WI38 (cell line): ENCODE data around the gene DDRGK1.
A peak's percentile ranks its signal among the peaks of the same experiment; 100 is the strongest.

Experiments used
- H3K4me3 ChIP-seq: 2 replicates; pipeline ENCODE4 v1.5.1; 2011; ENCODE audit warnings: low read depth, mild to moderate bottlenecking, control low read depth, low read length
- CTCF ChIP-seq: IDR thresholded peaks from 2 replicates; pipeline ENCODE4 v1.5.1; 2012; ENCODE audit warnings: low read depth, mild to moderate bottlenecking, control low read depth, low read length

The DDRGK1 gene

GRCh38 chr20:3204124-3204794 lies at the start of gene DDRGK1:
DDRGK1 (minus strand) TSS chr20:3204682; CDS start chr20:3204627, 55 bp downstream.
- H3K4me3 ChIP-seq = peak within 1 kb of the TSS; percentile 73
- no peak for TF ChIP-seq CTCF

- no peak overlapping the region for H3K4me3 ChIP-seq
Measured at GRCh38 chr20:3251806-3252205, 47.3 kb upstream of the DDRGK1 start.

GRCh38 chr20:3250091-3250504 lies 45.6 kb upstream of the DDRGK1 start:
- TF ChIP-seq CTCF = 0 out of 2 replicates have a peak, but pooled peaks have one; percentile 11
- no peak overlapping the region for H3K4me3 ChIP-seq

More at GRCh38 chr20:3251806-3252205, 47.3 kb upstream of the DDRGK1 start:
- no peak for TF ChIP-seq CTCF

- H3K4me3 ChIP-seq = no peak overlapping the region
- no peak for TF ChIP-seq CTCF
Measured at GRCh38 chr20:3248993-3249347, 44.5 kb upstream of the DDRGK1 start.

- H3K4me3 ChIP-seq = no peak overlapping the region
Measured at GRCh38 chr20:3248167-3248992, 43.9 kb upstream of the DDRGK1 start.

GRCh38 chr20:3247638-3248037 lies 43.2 kb upstream of the DDRGK1 start:
- no peak for TF ChIP-seq CTCF
- H3K4me3 ChIP-seq = no peak overlapping the region

More at GRCh38 chr20:3248167-3248992, 43.9 kb upstream of the DDRGK1 start:
- TF ChIP-seq CTCF = no peak

- no peak overlapping the region for H3K4me3 ChIP-seq
- TF ChIP-seq CTCF = no peak
Measured at GRCh38 chr20:3246682-3247081, 42.2 kb upstream of the DDRGK1 start.
